ENCODE results near the gene HSH2D. TPM values are rescaled to one million over a fixed set of nuclear protein-coding genes. Genes with fewer than 3 reads are reported as not detected.

The HSH2D gene
- total and polyA plus RNA-seq, 9 of the 15 experiments (the other 6 are each of a cell fraction or from before 2014, with no cell fraction given) = 0.03 to 1.1 (median 0.35) TPM; not detected in 1

- Histone ChIP-seq H3K9me1 (ENCODE audit: control insufficient read depth, insufficient read depth, low read length) (peaks cover 4% of the 10 kb centered on the region), H3K4me3 (peak overlapping the region; percentile 78), H3K9me3 (replicated peaks; ENCODE audit: control insufficient read depth, insufficient read depth, low read depth, low read length) (no peaks in the 10 kb centered on the region), H3K4me1 (replicated peaks in 1 of 2; ENCODE audit: control insufficient read depth in 2 of 2, insufficient read depth in 2 of 2, low read length in 2 of 2) (peaks cover 18 to 25% of the 10 kb centered on the region in 2 experiments; a peak in 4 of 5 replicates), H3K4me2 (ENCODE audit: insufficient read depth, low read length) (peak overlapping the region; percentile 86), H3K27me3 (ENCODE audit: control insufficient read depth in 2 of 2, insufficient read depth in 2 of 2, low read length in 2 of 2) (no peaks in the 10 kb centered on the region), H3K36me3 (ENCODE audit: control insufficient read depth, insufficient read depth, low read length) (peaks cover 16% of the 10 kb centered on the region; the same call in 2 of the 3 replicates), H3K27ac (ENCODE audit: extremely low read depth, low read depth, low read length) (peak overlapping the region; percentile 58; the same call in 2 of the 3 replicates), H3K79me2 (ENCODE audit: control insufficient read depth, insufficient read depth, low read length) (peaks cover 15% of the 10 kb centered on the region), H3K9ac (ENCODE audit: insufficient read depth in 1 of 2, low read depth in 2 of 2, low read length in 2 of 2) (peak overlapping the region; percentile 64 to 95), H2AFZ (ENCODE audit: low read depth, low read length) (peak overlapping the region; percentile 82), H4K20me1 (replicated peaks; ENCODE audit: control insufficient read depth, insufficient read depth, low read length) (peaks cover 4% of the 10 kb centered on the region; the same call in 1 of the 2 replicates)
- peak in 3 of 4 experiments; percentile 22 to 50 (median 22) for DNase-seq (ENCODE audit: extremely low read depth in 1 of 4, low spot score in 3 of 4)
- TF ChIP-seq, protein P1, sequence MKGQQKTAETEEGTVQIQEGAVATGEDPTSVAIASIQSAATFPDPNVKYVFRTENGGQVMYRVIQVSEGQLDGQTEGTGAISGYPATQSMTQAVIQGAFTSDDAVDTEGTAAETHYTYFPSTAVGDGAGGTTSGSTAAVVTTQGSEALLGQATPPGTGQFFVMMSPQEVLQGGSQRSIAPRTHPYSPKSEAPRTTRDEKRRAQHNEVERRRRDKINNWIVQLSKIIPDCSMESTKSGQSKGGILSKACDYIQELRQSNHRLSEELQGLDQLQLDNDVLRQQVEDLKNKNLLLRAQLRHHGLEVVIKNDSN (CRISPR knock-in tag; IDR thresholded peaks at IDR 0.05) = no peak
- TF ChIP-seq DPF2 (IDR thresholded peaks at IDR 0.05) (no peak), SOX6 (IDR thresholded peaks at IDR 0.05) (no peak), PCBP1 (IDR thresholded peaks at IDR 0.05; ENCODE audit: low read depth, low read length, poor library complexity, severe bottlenecking) (peak; percentile 2), BRD4 (IDR thresholded peaks at IDR 0.05) (no peak), GTF2F1 (IDR thresholded peaks at IDR 0.05; ENCODE audit: low read depth, low read length) (no peak), IRF1 (CRISPR knock-in tag; IDR thresholded peaks at IDR 0.05; ENCODE audit: borderline replicate concordance) (no peak)
- TF ChIP-seq, protein P2, sequence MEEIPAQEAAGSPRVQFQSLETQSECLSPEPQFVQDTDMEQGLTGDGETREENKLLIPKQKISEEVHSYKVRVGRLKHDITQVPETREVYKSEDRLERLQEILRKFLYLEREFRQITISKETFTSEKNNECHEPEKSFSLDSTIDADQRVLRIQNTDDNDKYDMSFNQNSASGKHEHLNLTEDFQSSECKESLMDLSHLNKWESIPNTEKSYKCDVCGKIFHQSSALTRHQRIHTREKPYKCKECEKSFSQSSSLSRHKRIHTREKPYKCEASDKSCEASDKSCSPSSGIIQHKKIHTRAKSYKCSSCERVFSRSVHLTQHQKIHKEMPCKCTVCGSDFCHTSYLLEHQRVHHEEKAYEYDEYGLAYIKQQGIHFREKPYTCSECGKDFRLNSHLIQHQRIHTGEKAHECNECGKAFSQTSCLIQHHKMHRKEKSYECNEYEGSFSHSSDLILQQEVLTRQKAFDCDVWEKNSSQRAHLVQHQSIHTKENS (CRISPR knock-in tag; IDR thresholded peaks at IDR 0.05) = no peak
- ATAC-seq = peak; percentile 16
- FAIRE-seq = no peak
- BruUV-seq (replicated peaks) = no TSS peak
- intact Hi-C loops (cut with micrococcal nuclease) (no loop called here), in situ Hi-C loops (cut with MboI) (no loop called here)
- ChIA-PET CTCF (ENCODE audit: low intra/inter-chr PET ratio) (no interaction called here), POLR2A (interaction anchor here (0.6 to 1.8 kb wide), 5 partner anchors 9 to 768 kb away, joined by 3 to 15 read pairs (median 3); partner anchors contain the start of gene FAM32A)
- WGBS (ENCODE audit: insufficient coverage, low coverage, missing lambda C conversion rate) = under 1% methylated on average over 18 of the region's 18 CpGs
Observed at GRCh38 chr19:16198370-16198651, 54.8 kb downstream of the HSH2D start.

Measured in K562 (cell line).